GM12878 (cell line): ENCODE data around the gene PPP1R2C. TPM values are rescaled to one million over a fixed set of nuclear protein-coding genes. Genes with fewer than 3 reads are reported as not detected.

Source experiments
- CBFB ChIP-seq: IDR thresholded peaks from 2 replicates; pipeline ENCODE4 v1.6.1; 2016; ENCODE audit warnings: antibody characterized with exemption, low read depth
- EED ChIP-seq: sonication (generic); IDR thresholded peaks from 2 replicates; pipeline ENCODE4 v1.6.1; 2016; ENCODE audit warnings: antibody characterized with exemption, low read depth
- ELK1 ChIP-seq: IDR thresholded peaks from 2 replicates; pipeline ENCODE4 v1.6.1; 2012; ENCODE audit warnings: low read depth, low read length, improper control_type of control experiment
- IRF4 ChIP-seq: IDR thresholded peaks from 2 replicates; pipeline ENCODE4 v1.6.1; 2011; ENCODE audit warnings: low read depth, low read length
- KAT2A ChIP-seq: conservative IDR thresholded peaks from 2 replicates; pipeline ENCODE4 v1.6.1; 2011; ENCODE audit warnings: low read depth, low read length; ENCODE audit not compliant: control insufficient read depth
- KLF5 ChIP-seq: fragments of 450-650 bp; IDR thresholded peaks from 2 replicates; pipeline ENCODE4 v1.6.1; 2014; ENCODE audit warnings: mild to moderate bottlenecking; ENCODE audit not compliant: partially characterized antibody
- MYB ChIP-seq: fragments of 150-350 bp; IDR thresholded peaks from 2 replicates; pipeline ENCODE4 v1.6.1; 2014; ENCODE audit warnings: mild to moderate bottlenecking, low read depth, low read length, borderline replicate concordance
- RUNX3 ChIP-seq: IDR thresholded peaks from 2 replicates; pipeline ENCODE4 v1.6.1; 2012; ENCODE audit warnings: low read length, inconsistent platforms
- ZNF384 ChIP-seq: IDR thresholded peaks from 2 replicates; pipeline ENCODE4 v1.6.1; 2012; ENCODE audit warnings: low read depth, mild to moderate bottlenecking, low read length, improper control_type of control experiment, borderline replicate concordance
- ZNF622 ChIP-seq: fragments of 450-650 bp; IDR thresholded peaks from 2 replicates; pipeline ENCODE4 v1.6.1; 2017; ENCODE audit warnings: mild to moderate bottlenecking, inconsistent platforms
- ZZZ3 ChIP-seq: IDR thresholded peaks from 2 replicates; pipeline ENCODE4 v1.6.1; 2011; ENCODE audit warnings: low read depth; ENCODE audit not compliant: control insufficient read depth, insufficient read length
- polyA plus RNA-seq, 11 experiments: library from polyadenylated mRNA; depleted of rRNA in 4 of 11; unstranded in 6 of 11; stranded (reverse) in 5 of 11; fragments of >200 nt; fragmentation: Nextera tagmentation in 4 of 11; fragmentation: Illumina TruSeq in 1 of 11; extraction: Ambion mirVana in 4 of 11; extraction: Trizol in 1 of 11; gene quantifications; 1 replicate in 1 of 11; 2 replicates in 10 of 11; pipeline versions ENCODE4 v1.2.1 to v1.2.3, GENCODE V29; 2011 to 2016; ENCODE audit warnings: inconsistent platforms in 2 of 11, missing spikeins in 2 of 11, low read depth in 1 of 11
- total RNA-seq, 4 experiments: library from RNA; depleted of rRNA in 3 of 4; stranded (reverse); fragments of >200 nt in 3 of 4; fragmentation: Illumina TruSeq in 1 of 4; extraction: Trizol in 1 of 4; gene quantifications; 2 replicates each; pipeline versions ENCODE4 v1.2.1 to v1.2.3, GENCODE V29; 2013 to 2021
- TF ChIP-seq, protein P1 (sequence below): fragments of 450-650 bp; IDR thresholded peaks from 2 replicates; pipeline ENCODE4 v1.6.1; 2017; ENCODE audit warnings: borderline replicate concordance
- TF ChIP-seq, protein P2 (sequence below): fragments of 450-650 bp; IDR thresholded peaks from 2 replicates; pipeline ENCODE4 v1.6.1; 2018; ENCODE audit warnings: borderline replicate concordance, mild to moderate bottlenecking; ENCODE audit not compliant: partially characterized antibody

The PPP1R2C gene
- total and polyA plus RNA-seq, 10 of the 15 experiments (the other 5 are each of a cell fraction or from before 2014, with no cell fraction given) = not detected

- TF ChIP-seq, protein P1, sequence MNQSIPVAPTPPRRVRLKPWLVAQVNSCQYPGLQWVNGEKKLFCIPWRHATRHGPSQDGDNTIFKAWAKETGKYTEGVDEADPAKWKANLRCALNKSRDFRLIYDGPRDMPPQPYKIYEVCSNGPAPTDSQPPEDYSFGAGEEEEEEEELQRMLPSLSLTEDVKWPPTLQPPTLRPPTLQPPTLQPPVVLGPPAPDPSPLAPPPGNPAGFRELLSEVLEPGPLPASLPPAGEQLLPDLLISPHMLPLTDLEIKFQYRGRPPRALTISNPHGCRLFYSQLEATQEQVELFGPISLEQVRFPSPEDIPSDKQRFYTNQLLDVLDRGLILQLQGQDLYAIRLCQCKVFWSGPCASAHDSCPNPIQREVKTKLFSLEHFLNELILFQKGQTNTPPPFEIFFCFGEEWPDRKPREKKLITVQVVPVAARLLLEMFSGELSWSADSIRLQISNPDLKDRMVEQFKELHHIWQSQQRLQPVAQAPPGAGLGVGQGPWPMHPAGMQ = no peak
- no peak for TF ChIP-seq ZZZ3
- TF ChIP-seq CBFB = no peak
- no peak for TF ChIP-seq ZNF384
- TF ChIP-seq IRF4 = no peak
- no peak for TF ChIP-seq RUNX3
- no peak for TF ChIP-seq ELK1
- no peak for TF ChIP-seq MYB
- TF ChIP-seq, protein P2, sequence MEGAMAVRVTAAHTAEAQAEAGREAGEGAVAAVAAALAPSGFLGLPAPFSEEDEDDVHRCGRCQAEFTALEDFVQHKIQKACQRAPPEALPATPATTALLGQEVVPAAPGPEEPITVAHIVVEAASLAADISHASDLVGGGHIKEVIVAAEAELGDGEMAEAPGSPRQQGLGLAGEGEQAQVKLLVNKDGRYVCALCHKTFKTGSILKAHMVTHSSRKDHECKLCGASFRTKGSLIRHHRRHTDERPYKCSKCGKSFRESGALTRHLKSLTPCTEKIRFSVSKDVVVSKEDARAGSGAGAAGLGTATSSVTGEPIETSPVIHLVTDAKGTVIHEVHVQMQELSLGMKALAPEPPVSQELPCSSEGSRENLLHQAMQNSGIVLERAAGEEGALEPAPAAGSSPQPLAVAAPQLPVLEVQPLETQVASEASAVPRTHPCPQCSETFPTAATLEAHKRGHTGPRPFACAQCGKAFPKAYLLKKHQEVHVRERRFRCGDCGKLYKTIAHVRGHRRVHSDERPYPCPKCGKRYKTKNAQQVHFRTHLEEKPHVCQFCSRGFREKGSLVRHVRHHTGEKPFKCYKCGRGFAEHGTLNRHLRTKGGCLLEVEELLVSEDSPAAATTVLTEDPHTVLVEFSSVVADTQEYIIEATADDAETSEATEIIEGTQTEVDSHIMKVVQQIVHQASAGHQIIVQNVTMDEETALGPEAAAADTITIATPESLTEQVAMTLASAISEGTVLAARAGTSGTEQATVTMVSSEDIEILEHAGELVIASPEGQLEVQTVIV = no peak
- no peak for TF ChIP-seq KLF5
- no peak for TF ChIP-seq EED
- no peak for TF ChIP-seq KAT2A
- no peak for TF ChIP-seq ZNF622
Observed at GRCh38 chrX:42824541-42824940, 46.6 kb upstream of the PPP1R2C start (continued).
